HG02943 (cell line): Measurements from ENCODE around the gene LIPI.
"Not testable (repeated sequence)": the region's sequence is repeated elsewhere in the genome, so short reads cannot be mapped to it uniquely, and the experiment has no call there.

Experiments used
- ATAC-seq: cut with Tn5 transposase; IDR thresholded peaks from one replicate; pipeline ENCODE4 v1.9.1; 2021; ENCODE audit warnings: mild to moderate bottlenecking, low read depth, moderate library complexity; ENCODE audit not compliant: unreplicated experiment

LIPI gene

GRCh38 chr21:14076143-14076806 is 134.5 kb downstream of the LIPI start:
- no peak for ATAC-seq

GRCh38 chr21:14075346-14076142 is 135.2 kb downstream of the LIPI start:
- ATAC-seq = no peak

- no peak for ATAC-seq
Observed at GRCh38 chr21:14074177-14074576, 136.6 kb downstream of the LIPI start.

- ATAC-seq = no peak
Observed at GRCh38 chr21:14073615-14074014, 137.1 kb downstream of the LIPI start.

GRCh38 chr21:14072761-14073535 is 137.8 kb downstream of the LIPI start:
- no peak for ATAC-seq

GRCh38 chr21:14071902-14072734 is 138.6 kb downstream of the LIPI start:
- ATAC-seq = no peak

GRCh38 chr21:14070968-14071367 is 139.8 kb downstream of the LIPI start:
- no peak for ATAC-seq

GRCh38 chr21:14070049-14070893 is 140.5 kb downstream of the LIPI start:
- ATAC-seq = no peak

- no peak for ATAC-seq
Observed at GRCh38 chr21:14064296-14064645, 146.5 kb downstream of the LIPI start.

- ATAC-seq = not testable (repeated sequence)
Observed at GRCh38 chr21:14063620-14064295, 147.0 kb downstream of the LIPI start.

- not testable (repeated sequence) for ATAC-seq
Observed at GRCh38 chr21:14062684-14063083, 148.1 kb downstream of the LIPI start.

GRCh38 chr21:14061820-14062219 is 148.9 kb downstream of the LIPI start:
- not testable (repeated sequence) for ATAC-seq

GRCh38 chr21:14058995-14059627 is 151.6 kb downstream of the LIPI start:
- ATAC-seq = not testable (repeated sequence)
